Epithelial cell of esophagus (primary cell): ENCODE results near the gene SLCO2B1.

Experiments used
- DNase-seq: peaks from one replicate; pipeline ENCODE4 v3.0.0; 2010; ENCODE audit warnings: low read depth
- H3K4me3 ChIP-seq: 2 replicates; pipeline ENCODE4 v1.5.1; 2011; ENCODE audit warnings: mild to moderate bottlenecking, low read length, control low read depth
- TF ChIP-seq, protein P1 (sequence below): IDR thresholded peaks from 2 replicates; pipeline ENCODE4 v1.5.1; 2011; ENCODE audit warnings: low read depth, mild to moderate bottlenecking, low read length, control low read depth, inconsistent platforms; ENCODE audit not compliant: insufficient read depth; ENCODE audit errors: missing control alignments

The SLCO2B1 gene

DNA sequence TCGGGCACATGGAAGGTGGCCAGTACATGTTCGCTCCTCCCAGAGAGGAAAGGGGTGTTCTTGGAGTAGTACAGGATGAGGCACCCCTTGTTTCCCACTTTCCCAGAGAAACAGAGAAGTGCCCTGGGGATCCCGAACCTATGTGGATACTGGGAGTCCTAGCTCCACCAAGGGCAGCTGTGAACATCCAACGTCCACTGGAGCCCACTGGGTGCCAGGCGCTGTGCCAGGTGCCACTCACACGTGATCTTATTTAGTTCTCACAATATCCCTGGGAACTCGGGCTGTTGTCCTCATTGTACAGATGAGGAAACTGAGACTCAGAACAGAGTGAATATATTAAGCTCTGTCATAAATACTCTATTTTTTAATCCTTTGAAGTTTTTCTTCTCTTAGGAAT, 12.0 kb downstream of the SLCO2B1 start:
- H3K4me3 ChIP-seq, result no peak overlapping the region
- DNase-seq, result no peak

DNA sequence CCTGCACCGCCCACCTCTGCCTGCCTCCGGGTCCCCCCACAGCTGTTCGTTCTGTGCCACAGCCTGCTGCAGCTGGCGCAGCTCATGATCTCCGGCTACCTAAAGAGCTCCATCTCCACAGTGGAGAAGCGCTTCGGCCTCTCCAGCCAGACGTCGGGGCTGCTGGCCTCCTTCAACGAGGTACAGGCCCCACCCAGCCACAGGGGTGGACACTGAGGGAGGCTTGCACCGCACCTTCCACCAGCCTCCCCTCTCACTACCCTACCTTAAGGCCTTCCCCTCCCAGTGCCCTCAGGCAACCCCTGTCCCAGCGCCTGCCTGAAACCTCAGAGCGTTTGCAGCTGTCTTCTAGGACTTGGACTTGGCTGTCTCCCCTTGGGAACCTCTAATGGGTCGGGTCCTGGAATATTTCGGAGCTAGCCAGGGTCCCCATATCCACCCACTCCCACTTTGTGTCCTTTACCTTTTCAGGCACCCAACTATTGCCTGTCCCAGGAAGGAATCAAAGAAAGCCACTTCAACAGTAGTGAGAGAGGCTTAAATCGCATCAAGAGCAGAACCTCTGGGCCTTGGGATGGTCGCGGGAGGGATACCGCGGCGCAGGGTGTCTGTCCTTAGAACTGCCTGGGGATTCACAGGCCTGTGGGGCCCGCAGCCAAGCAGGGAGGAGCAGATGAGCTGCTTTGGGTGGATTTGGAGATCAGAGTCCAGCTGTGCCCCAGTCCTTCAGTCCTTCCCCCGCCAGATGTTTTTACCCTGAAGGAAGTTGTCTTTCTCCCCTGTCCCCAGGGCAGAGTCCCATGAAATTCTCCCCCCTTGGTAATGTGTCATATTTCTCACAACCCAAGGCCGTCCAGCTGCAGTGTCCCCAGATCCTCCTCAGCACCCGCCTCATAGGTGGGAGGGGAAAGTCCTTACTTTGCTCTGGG, 13.3 kb downstream of the SLCO2B1 start:
- no peak for DNase-seq
- TF ChIP-seq, protein P1, sequence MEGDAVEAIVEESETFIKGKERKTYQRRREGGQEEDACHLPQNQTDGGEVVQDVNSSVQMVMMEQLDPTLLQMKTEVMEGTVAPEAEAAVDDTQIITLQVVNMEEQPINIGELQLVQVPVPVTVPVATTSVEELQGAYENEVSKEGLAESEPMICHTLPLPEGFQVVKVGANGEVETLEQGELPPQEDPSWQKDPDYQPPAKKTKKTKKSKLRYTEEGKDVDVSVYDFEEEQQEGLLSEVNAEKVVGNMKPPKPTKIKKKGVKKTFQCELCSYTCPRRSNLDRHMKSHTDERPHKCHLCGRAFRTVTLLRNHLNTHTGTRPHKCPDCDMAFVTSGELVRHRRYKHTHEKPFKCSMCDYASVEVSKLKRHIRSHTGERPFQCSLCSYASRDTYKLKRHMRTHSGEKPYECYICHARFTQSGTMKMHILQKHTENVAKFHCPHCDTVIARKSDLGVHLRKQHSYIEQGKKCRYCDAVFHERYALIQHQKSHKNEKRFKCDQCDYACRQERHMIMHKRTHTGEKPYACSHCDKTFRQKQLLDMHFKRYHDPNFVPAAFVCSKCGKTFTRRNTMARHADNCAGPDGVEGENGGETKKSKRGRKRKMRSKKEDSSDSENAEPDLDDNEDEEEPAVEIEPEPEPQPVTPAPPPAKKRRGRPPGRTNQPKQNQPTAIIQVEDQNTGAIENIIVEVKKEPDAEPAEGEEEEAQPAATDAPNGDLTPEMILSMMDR, result no peak
- no peak overlapping the region for H3K4me3 ChIP-seq

More for the DNA sequence above, 12.0 kb downstream of the SLCO2B1 start:
- TF ChIP-seq, protein P1, result no peak

DNA sequence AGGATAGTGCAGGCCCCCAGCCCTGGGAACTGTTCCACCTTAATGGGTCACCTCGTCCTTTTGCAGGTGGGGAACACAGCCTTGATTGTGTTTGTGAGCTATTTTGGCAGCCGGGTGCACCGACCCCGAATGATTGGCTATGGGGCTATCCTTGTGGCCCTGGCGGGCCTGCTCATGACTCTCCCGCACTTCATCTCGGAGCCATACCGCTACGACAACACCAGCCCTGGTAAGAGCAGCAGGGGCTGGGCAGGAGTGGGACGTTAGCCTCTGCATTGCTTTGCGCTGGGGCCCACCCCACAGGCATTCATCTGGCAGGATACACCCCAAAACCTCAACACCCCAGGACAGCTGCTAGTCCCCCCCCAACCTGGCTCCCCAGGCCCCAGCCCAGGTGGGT, 14.8 kb downstream of the SLCO2B1 start:
- no peak for DNase-seq
- TF ChIP-seq, protein P1, result no peak

DNA sequence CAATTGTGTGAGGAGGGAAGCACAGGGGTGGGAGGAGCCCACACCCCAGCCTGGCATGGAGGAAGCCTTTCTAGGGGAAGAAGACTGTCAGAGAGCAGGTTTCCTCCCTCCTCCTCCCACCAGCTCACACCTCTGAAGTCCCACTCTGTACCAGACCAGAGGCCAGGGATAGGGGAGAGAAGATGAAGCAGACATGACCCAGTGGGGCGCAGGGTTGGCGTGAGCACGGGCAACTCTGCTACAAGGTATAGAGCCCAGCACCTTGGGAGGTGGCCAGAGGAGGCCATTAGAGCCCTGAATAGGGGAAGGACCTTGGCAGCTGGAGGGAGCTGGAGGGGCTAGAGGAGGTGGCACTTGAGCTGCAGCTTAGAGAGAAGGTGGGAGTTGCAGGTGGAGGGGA, 15.9 kb downstream of the SLCO2B1 start:
- H3K4me3 ChIP-seq, result no peak overlapping the region
- TF ChIP-seq, protein P1, result no peak
- no peak for DNase-seq

More for the DNA sequence above, 14.8 kb downstream of the SLCO2B1 start:
- H3K4me3 ChIP-seq, result no peak overlapping the region

DNA sequence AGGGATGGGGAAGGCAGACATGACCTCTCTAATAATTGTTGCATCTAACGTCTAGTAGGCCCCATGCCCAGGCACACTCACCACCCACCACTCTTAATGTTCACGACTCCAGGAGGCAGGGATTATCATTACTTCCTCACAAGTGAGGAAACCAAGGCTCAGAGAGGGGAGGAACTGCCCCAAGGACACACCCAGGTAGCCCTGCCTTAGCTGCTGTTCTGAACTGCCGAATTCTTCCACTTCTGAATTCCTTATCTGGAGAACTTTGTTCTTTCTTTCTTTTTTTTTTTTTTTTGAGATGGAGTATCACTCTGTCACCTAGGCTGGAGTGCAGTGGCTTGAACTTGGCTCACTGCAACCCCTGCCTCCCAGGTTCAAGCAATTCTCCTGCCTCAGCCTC, 16.7 kb downstream of the SLCO2B1 start:
- TF ChIP-seq, protein P1, result no peak
- no peak for DNase-seq
- H3K4me3 ChIP-seq, result no peak overlapping the region

DNA sequence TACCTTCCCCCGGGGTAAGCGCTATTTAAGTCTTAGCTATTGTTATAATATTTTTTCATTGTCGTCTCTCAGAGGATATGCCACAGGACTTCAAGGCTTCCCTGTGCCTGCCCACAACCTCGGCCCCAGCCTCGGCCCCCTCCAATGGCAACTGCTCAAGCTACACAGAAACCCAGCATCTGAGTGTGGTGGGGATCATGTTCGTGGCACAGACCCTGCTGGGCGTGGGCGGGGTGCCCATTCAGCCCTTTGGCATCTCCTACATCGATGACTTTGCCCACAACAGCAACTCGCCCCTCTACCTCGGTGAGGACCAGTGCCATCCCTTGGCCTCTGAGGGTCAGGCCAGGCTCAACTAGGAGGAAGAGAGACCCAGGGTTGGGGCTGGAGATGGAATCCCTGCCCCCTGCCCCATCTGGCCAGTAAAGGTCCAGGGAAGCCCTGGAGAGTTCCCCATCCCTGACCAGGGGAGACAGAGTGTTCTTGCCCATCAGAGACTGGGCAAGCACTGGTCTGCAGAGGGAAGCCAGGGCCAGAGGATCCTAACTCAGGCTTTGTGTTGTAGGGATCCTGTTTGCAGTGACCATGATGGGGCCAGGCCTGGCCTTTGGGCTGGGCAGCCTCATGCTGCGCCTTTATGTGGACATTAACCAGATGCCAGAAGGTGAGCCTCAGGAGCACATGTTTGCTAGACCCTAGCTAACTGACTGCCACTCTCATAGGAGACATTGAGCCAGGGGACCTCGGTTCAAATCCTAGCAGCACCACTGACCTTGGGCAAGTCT, 18.4 kb downstream of the SLCO2B1 start:
- H3K4me3 ChIP-seq, result no peak overlapping the region
- DNase-seq, result no peak
- TF ChIP-seq, protein P1, result no peak
